Stimulated activated CD4-positive, alpha-beta T cell treated with anti-CD3 and anti-CD28 coated beads, Interleukin-15, amount 100 ng/mL, for 1 hour (primary cell): ENCODE data around the gene MAGIX.

Experiments
- DNase-seq, 2 donors: peaks; one replicate each; pipeline ENCODE4 v3.0.0-alpha.2; 2020; ENCODE audit warnings: low read depth in 1 of 2, low spot score in 1 of 2

The MAGIX gene

GRCh38 chrX:49183701-49184281 is 21.2 kb downstream of the MAGIX start:
- no peak for DNase-seq

GRCh38 chrX:49184294-49185281 is 22.0 kb downstream of the MAGIX start:
- DNase-seq = no peak

- DNase-seq = peak; percentile 48 to 62
Measured at GRCh38 chrX:49186125-49187027, 23.8 kb downstream of the MAGIX start, which contains the start of gene PRICKLE3. Gene PRICKLE3, minus strand, starts transcription at chrX:49186373. Its CDS starts 76 bp downstream, at chrX:49186297.

GRCh38 chrX:49187028-49187394 is 24.5 kb downstream of the MAGIX start:
- no peak for DNase-seq

GRCh38 chrX:49187526-49187925 is 25.0 kb downstream of the MAGIX start:
- DNase-seq = no peak

GRCh38 chrX:49188468-49189076 is 26.0 kb downstream of the MAGIX start:
- no peak for DNase-seq

- DNase-seq = no peak
Measured at GRCh38 chrX:49189606-49190005, 27.0 kb downstream of the MAGIX start.

GRCh38 chrX:49190821-49191573 is 28.4 kb downstream of the MAGIX start:
- DNase-seq = peak; percentile 57 to 62

- peak in 1 of 2 donors; percentile 17 for DNase-seq
Measured at GRCh38 chrX:49191574-49192011, 29.0 kb downstream of the MAGIX start.

- DNase-seq = no peak
Measured at GRCh38 chrX:49192722-49193328, 30.3 kb downstream of the MAGIX start.

- DNase-seq = no peak
Measured at GRCh38 chrX:49193542-49193964, 31.0 kb downstream of the MAGIX start.

- DNase-seq = no peak
Measured at GRCh38 chrX:49197543-49198087, 35.1 kb downstream of the MAGIX start.

- no peak for DNase-seq
Measured at GRCh38 chrX:49198540-49199314, 36.2 kb downstream of the MAGIX start.

GRCh38 chrX:49199315-49199595 is 36.7 kb downstream of the MAGIX start:
- DNase-seq = no peak

GRCh38 chrX:49199906-49200771 is 37.6 kb downstream of the MAGIX start, which contains the start of gene SYP:
Gene SYP, minus strand, starts transcription at chrX:49200193. Its CDS starts 7 bp downstream, at chrX:49200186.
- peak; percentile 78 to 81 for DNase-seq

- DNase-seq = no peak
Measured at GRCh38 chrX:49202022-49202421, 39.5 kb downstream of the MAGIX start.

- no peak for DNase-seq
Measured at GRCh38 chrX:49203536-49203935, 41.0 kb downstream of the MAGIX start.

- DNase-seq = no peak
Measured at GRCh38 chrX:49204017-49204416, 41.5 kb downstream of the MAGIX start.
